Left ventricle myocardium inferior (tissue), 1 donor: ENCODE measurements around the gene PRELID1. TPM values are rescaled to one million over a fixed set of nuclear protein-coding genes. Genes with fewer than 3 reads are reported as not detected.

Experiments
- DNase-seq: peaks from one replicate; pipeline ENCODE4 v3.0.0-alpha.2; 2020
- H3K27ac ChIP-seq: fragments of 200-600 bp; replicated peaks from 2 replicates; pipeline ENCODE4 v1.8.0; 2021
- H3K27me3 ChIP-seq: fragments of 200-600 bp; 2 replicates; pipeline ENCODE4 v1.8.0; 2021; ENCODE audit warnings: low read depth
- H3K36me3 ChIP-seq: fragments of 200-600 bp; 2 replicates; pipeline ENCODE4 v1.8.0; 2021
- H3K4me1 ChIP-seq: fragments of 200-600 bp; 2 replicates; pipeline ENCODE4 v1.8.0; 2021
- H3K4me3 ChIP-seq: fragments of 200-600 bp; 2 replicates; pipeline ENCODE4 v1.8.0; 2021; ENCODE audit warnings: mild to moderate bottlenecking, moderate library complexity
- H3K9me3 ChIP-seq: fragments of 200-600 bp; replicated peaks from 2 replicates; pipeline ENCODE4 v1.8.0; 2021
- CTCF ChIP-seq: fragments of 200-600 bp; IDR thresholded peaks from 2 replicates; pipeline ENCODE4 v1.8.0; 2021; ENCODE audit warnings: antibody characterized with exemption, mild to moderate bottlenecking, borderline replicate concordance
- intact Hi-C: fragments of 100-400 bp; cut with micrococcal nuclease; formaldehyde crosslinking; loops from one replicate; pipeline ENCODE4 v1.11.0; 2022
- total RNA-seq: library from RNA; stranded (reverse); fragmentation: NEBNext Ultra II Directional; extraction: Animal tissue kit (Norgen Biotek cat#: 25700); gene quantifications from one replicate; pipeline ENCODE4 v1.2.1, GENCODE V29; 2021
- donor health status: DM: no; HTN: yes; CAD: no; lungs with severe emphysema.

The PRELID1 gene
- total RNA-seq, 1 donor from 2014 or later = 40.0 TPM

GRCh38 chr5:177275883-177276282, 27.7 kb upstream of the PRELID1 start:
- no peak for DNase-seq
- intact Hi-C loops = loop anchor here (10.0 kb wide), 1 partner anchor 161 kb away; no protein-coding TSS in a partner anchor
- H3K9me3 ChIP-seq = no peaks in the 10 kb centered on the region
- peaks cover 76% of the 10 kb centered on the region for H3K36me3 ChIP-seq
- H3K4me1 ChIP-seq = no peaks in the 10 kb centered on the region
- no peak for TF ChIP-seq CTCF
- no peaks in the 10 kb centered on the region for H3K27me3 ChIP-seq
- H3K27ac ChIP-seq = no peak overlapping the region
- H3K4me3 ChIP-seq = no peak overlapping the region

- intact Hi-C loops = loop anchor here (10.0 kb wide), 1 partner anchor 162 kb away; no protein-coding TSS in a partner anchor
- no peak for DNase-seq
- TF ChIP-seq CTCF = no peak
These were observed 26.7 kb upstream of the PRELID1 start for GRCh38 chr5:177276886-177277285.

GRCh38 chr5:177288191-177288590, 15.4 kb upstream of the PRELID1 start:
- Histone ChIP-seq H3K9me3 (no peaks in the 10 kb centered on the region), H3K27ac (no peak overlapping the region), H3K27me3 (no peaks in the 10 kb centered on the region), H3K36me3 (peaks cover 89% of the 10 kb centered on the region), H3K4me1 (no peaks in the 10 kb centered on the region), H3K4me3 (no peak overlapping the region)
- TF ChIP-seq CTCF = no peak
- no peak for DNase-seq
- intact Hi-C loops = no loop called here

More at GRCh38 chr5:177276886-177277285, 26.7 kb upstream of the PRELID1 start:
- Histone ChIP-seq H3K4me3 (no peak overlapping the region), H3K27me3 (no peaks in the 10 kb centered on the region), H3K4me1 (no peaks in the 10 kb centered on the region), H3K36me3 (peaks cover 78% of the 10 kb centered on the region), H3K9me3 (no peaks in the 10 kb centered on the region), H3K27ac (no peak overlapping the region)

- Histone ChIP-seq H3K4me3 (no peak overlapping the region), H3K9me3 (no peaks in the 10 kb centered on the region), H3K27me3 (no peaks in the 10 kb centered on the region), H3K36me3 (peaks cover 94% of the 10 kb centered on the region), H3K4me1 (peaks cover 23% of the 10 kb centered on the region), H3K27ac (no peak overlapping the region)
- intact Hi-C loops = no loop called here
- TF ChIP-seq CTCF = no peak
- no peak for DNase-seq
These were observed 12.6 kb upstream of the PRELID1 start for GRCh38 chr5:177290816-177291596.

- peaks cover 90% of the 10 kb centered on the region for H3K36me3 ChIP-seq
- DNase-seq = no peak
- intact Hi-C loops = no loop called here
- H3K27ac ChIP-seq = no peak overlapping the region
- no peaks in the 10 kb centered on the region for H3K9me3 ChIP-seq
- peaks cover 30% of the 10 kb centered on the region for H3K4me1 ChIP-seq
- TF ChIP-seq CTCF = no peak
- no peak overlapping the region for H3K4me3 ChIP-seq
- no peaks in the 10 kb centered on the region for H3K27me3 ChIP-seq
These were observed 11.9 kb upstream of the PRELID1 start for GRCh38 chr5:177291735-177292134.
